PC-9 (cell line): ENCODE measurements around the gene FAH. TPM values are rescaled to one million over a fixed set of nuclear protein-coding genes. Genes with fewer than 3 reads are reported as not detected.

Experiments
- BruUV-seq: library from RNA; stranded (reverse); fragments of 400-500 nt; replicated peaks from 2 replicates; lab custom pipeline; 2021; lab: Mats Ljungman, UMichigan
- CTCF ChIA-PET: fragments of 300-600 bp; sonication (Branson Sonifier 250); formaldehyde crosslinking; loops from one replicate; lab custom pipeline; 2022; ENCODE audit warnings: antibody characterized with exemption; lab: Charles Lee
- POLR2A ChIA-PET: fragments of 300-600 bp; sonication (Branson Sonifier 250); formaldehyde crosslinking; loops from one replicate; lab custom pipeline; 2022; ENCODE audit warnings: antibody characterized with exemption; ENCODE audit not compliant: unreplicated experiment; lab: Charles Lee
- DNase-seq, 2 experiments: peaks; one replicate each; pipeline versions ENCODE4 v3.0.0 to v3.0.0-alpha.2; 2015 to 2022; ENCODE audit warnings: mixed read lengths in 1 of 2
- H2AFZ ChIP-seq: fragments of 200-600 bp; sonication (generic); 2 replicates; pipeline ENCODE4 v1.8.1; 2017; ENCODE audit warnings: antibody characterized with exemption
- H3F3A ChIP-seq: fragments of 200-600 bp; sonication (generic); 2 replicates; pipeline ENCODE4 v1.8.1; 2017; ENCODE audit warnings: antibody characterized with exemption, mild to moderate bottlenecking, low read depth; ENCODE audit not compliant: insufficient read depth
- H3K27ac ChIP-seq: fragments of 200-600 bp; sonication (generic); 2 replicates; pipeline ENCODE4 v1.6.1; 2016; ENCODE audit warnings: mixed run types
- H3K27me3 ChIP-seq: fragments of 200-600 bp; sonication (generic); 2 replicates; pipeline ENCODE4 v1.6.1; 2016; ENCODE audit warnings: low read depth, mixed run types; ENCODE audit not compliant: insufficient read depth
- H3K36me3 ChIP-seq: fragments of 200-600 bp; sonication (generic); 2 replicates; pipeline ENCODE4 v1.6.1; 2016; ENCODE audit warnings: low read depth, mixed run types
- H3K4me1 ChIP-seq: fragments of 200-600 bp; sonication (generic); replicated peaks from 2 replicates; pipeline ENCODE4 v1.6.1; 2016; ENCODE audit warnings: mixed run types; ENCODE audit not compliant: insufficient read depth
- H3K4me2 ChIP-seq: fragments of 200-600 bp; sonication (generic); 2 replicates; pipeline ENCODE4 v1.6.1; 2017; ENCODE audit warnings: mixed run types
- H3K4me3 ChIP-seq: fragments of 200-600 bp; sonication (generic); 2 replicates; pipeline ENCODE4 v1.6.1; 2016; ENCODE audit warnings: mixed run types
- H3K79me2 ChIP-seq: fragments of 200-600 bp; sonication (generic); 2 replicates; pipeline ENCODE4 v1.6.1; 2017; ENCODE audit warnings: low read depth, mixed run types
- H3K9me2 ChIP-seq: fragments of 200-600 bp; sonication (generic); 2 replicates; pipeline ENCODE4 v1.8.1; 2017; ENCODE audit warnings: mild to moderate bottlenecking; ENCODE audit not compliant: insufficient read depth
- H3K9me3 ChIP-seq: fragments of 200-600 bp; sonication (generic); 2 replicates; pipeline ENCODE4 v1.8.1; 2016; ENCODE audit warnings: low read depth; ENCODE audit not compliant: insufficient read depth
- H4K20me1 ChIP-seq: fragments of 200-600 bp; sonication (generic); 2 replicates; pipeline ENCODE4 v1.8.1; 2017; ENCODE audit not compliant: insufficient read depth
- CTCF ChIP-seq: fragments of 200-600 bp; sonication (generic); conservative IDR thresholded peaks from 2 replicates; pipeline ENCODE4 v1.6.1; 2017; ENCODE audit warnings: mixed run types, antibody characterized with exemption, mild to moderate bottlenecking, moderate library complexity
- EZH2 ChIP-seq: fragments of 200-600 bp; sonication (generic); IDR thresholded peaks from 2 replicates; pipeline ENCODE4 v1.8.0; 2017; ENCODE audit warnings: antibody characterized with exemption, low read depth
- intact Hi-C: fragments of 100-400 bp; cut with micrococcal nuclease; formaldehyde crosslinking; loops from one replicate; pipeline ENCODE4 v1.10.0; 2022; ENCODE audit not compliant: unreplicated experiment
- total RNA-seq: library from RNA; stranded (reverse); gene quantifications from 2 replicates; pipeline ENCODE4 v1.2.3, GENCODE V29; 2021

The FAH gene
- total RNA-seq, 1 experiment from 2014 or later, result 75.5 TPM

- BruUV-seq, result no TSS peak
- CTCF ChIA-PET, result interaction anchor here (0.7 kb wide), 1 partner anchor 154 kb away, joined by 4 read pairs; no protein-coding TSS in a partner anchor
- no peaks in the 10 kb centered on the region for H3K9me2 ChIP-seq
- no peak overlapping the region for H3K4me2 ChIP-seq
- no peak overlapping the region for H3K27ac ChIP-seq
- no peak for DNase-seq
- peaks cover 45% of the 10 kb centered on the region for H3K4me1 ChIP-seq
- H2AFZ ChIP-seq, result no peak overlapping the region
- POLR2A ChIA-PET, result interaction anchor here (0.7 kb wide), 1 partner anchor 561 kb away, joined by 3 read pairs; no protein-coding TSS in a partner anchor
- no peaks in the 10 kb centered on the region for H4K20me1 ChIP-seq
- intact Hi-C loops, result no loop called here
- no peaks in the 10 kb centered on the region for H3K27me3 ChIP-seq
- H3K4me3 ChIP-seq, result no peak overlapping the region
- TF ChIP-seq EZH2 (no peak), CTCF (no peak)
- no peaks in the 10 kb centered on the region for H3K9me3 ChIP-seq
- H3K79me2 ChIP-seq, result peaks cover 24% of the 10 kb centered on the region
- peaks cover 27% of the 10 kb centered on the region for H3K36me3 ChIP-seq
- peaks cover 25% of the 10 kb centered on the region for H3F3A ChIP-seq
These were observed 4.4 kb downstream of the FAH start for GRCh38 chr15:80157215-80157614.

GRCh38 chr15:80159301-80159700 lies 6.5 kb downstream of the FAH start:
- Histone ChIP-seq H3K4me2 (no peak overlapping the region), H3K9me3 (no peaks in the 10 kb centered on the region), H3F3A (peaks cover 17% of the 10 kb centered on the region), H2AFZ (no peak overlapping the region), H3K36me3 (peaks cover 39% of the 10 kb centered on the region), H3K27me3 (no peaks in the 10 kb centered on the region), H3K4me3 (no peak overlapping the region), H3K9me2 (no peaks in the 10 kb centered on the region), H4K20me1 (no peaks in the 10 kb centered on the region), H3K4me1 (peaks cover 36% of the 10 kb centered on the region), H3K27ac (peak overlapping the region; percentile 72), H3K79me2 (peaks cover 15% of the 10 kb centered on the region)
- POLR2A ChIA-PET, result no interaction called here
- no TSS peak for BruUV-seq
- CTCF ChIA-PET, result no interaction called here
- intact Hi-C loops, result no loop called here
- DNase-seq, result no peak
- TF ChIP-seq EZH2 (no peak), CTCF (no peak)

DNA sequence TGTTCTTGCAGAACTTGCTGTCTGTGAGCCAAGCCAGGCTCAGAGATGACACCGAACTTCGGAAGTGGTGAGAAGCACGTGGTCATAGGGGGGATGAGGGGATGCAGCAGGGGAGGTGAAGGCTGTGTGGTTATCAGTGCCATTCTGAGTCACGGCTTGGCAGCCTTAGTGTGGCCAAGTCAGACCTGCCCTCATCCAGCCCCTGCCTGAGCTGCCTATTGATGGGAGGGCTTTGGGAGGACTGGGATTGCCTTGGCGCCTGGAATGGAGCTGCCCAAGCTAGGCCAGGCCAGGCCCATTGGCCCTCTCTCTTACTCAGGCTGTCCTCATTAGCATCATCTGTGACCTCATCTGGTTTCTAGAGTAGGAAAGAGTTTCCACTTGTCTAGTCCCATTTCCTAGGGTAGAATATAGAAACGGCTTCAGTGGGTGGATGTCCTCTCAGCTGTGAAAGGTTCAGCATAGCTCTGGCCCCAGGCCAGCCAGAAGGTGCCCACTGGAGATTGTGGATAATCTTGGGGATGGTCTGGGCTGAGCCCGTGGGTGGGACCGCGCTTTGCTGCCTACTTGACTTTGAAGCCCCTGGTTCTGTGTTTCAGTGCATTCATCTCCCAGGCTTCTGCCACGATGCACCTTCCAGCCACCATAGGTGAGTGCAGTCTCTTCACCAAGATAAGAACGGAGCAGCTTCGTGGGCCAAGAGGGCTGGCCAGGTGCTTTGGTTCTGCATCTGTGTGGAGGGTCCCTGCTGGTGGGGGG lies 7.2 kb downstream of the FAH start:
- H3K27me3 ChIP-seq, result no peaks in the 10 kb centered on the region
- H3K9me2 ChIP-seq, result no peaks in the 10 kb centered on the region
- TSS peak; percentile 63 for BruUV-seq
- H3K79me2 ChIP-seq, result peaks cover 8% of the 10 kb centered on the region
- H3K27ac ChIP-seq, result peak overlapping the region; percentile 72
- peaks cover 39% of the 10 kb centered on the region for H3K36me3 ChIP-seq
- intact Hi-C loops, result no loop called here
- H3K9me3 ChIP-seq, result no peaks in the 10 kb centered on the region
- peak overlapping the region; percentile 14; the same call in 1 of the 2 replicates for H3K4me2 ChIP-seq
- peaks cover 29% of the 10 kb centered on the region for H3K4me1 ChIP-seq
- POLR2A ChIA-PET, result interaction anchor here (0.5 to 0.8 kb wide), 2 partner anchors 99 to 303 kb away, joined by 4 to 11 read pairs; no protein-coding TSS in a partner anchor
- no peak for DNase-seq
- no peaks in the 10 kb centered on the region for H4K20me1 ChIP-seq
- H3K4me3 ChIP-seq, result no peak overlapping the region
- no peak overlapping the region for H2AFZ ChIP-seq
- TF ChIP-seq CTCF, result no peak
- TF ChIP-seq EZH2, result no peak
- H3F3A ChIP-seq, result peaks cover 17% of the 10 kb centered on the region
- CTCF ChIA-PET, result no interaction called here
